Duodenal mucosa (tissue), 2 donors: Measurements from ENCODE around the gene SLC34A2.

ENCODE experiments used
- H3K27ac ChIP-seq: one replicate; pipeline ENCODE4 v1.7.0; 2013; ENCODE audit warnings: low read depth, low read length
- H3K27me3 ChIP-seq, 2 donors: one replicate each; pipeline ENCODE4 v1.7.0; 2013; ENCODE audit warnings: low read length in 2 of 2, control low read depth in 1 of 2; ENCODE audit not compliant: insufficient read depth in 2 of 2, control insufficient read depth in 1 of 2
- H3K36me3 ChIP-seq, 2 donors: one replicate each; pipeline ENCODE4 v1.7.0; 2013; ENCODE audit warnings: low read length in 2 of 2, control low read depth in 1 of 2; ENCODE audit not compliant: insufficient read depth in 2 of 2, control insufficient read depth in 1 of 2
- H3K4me1 ChIP-seq, 2 donors: one replicate each; pipeline ENCODE4 v1.7.0; 2013; ENCODE audit warnings: low read length in 2 of 2, control low read depth in 1 of 2; ENCODE audit not compliant: insufficient read depth in 2 of 2, control insufficient read depth in 1 of 2
- H3K4me3 ChIP-seq, 2 donors: one replicate each; pipeline ENCODE4 v1.7.0; 2013; ENCODE audit warnings: low read length in 2 of 2, low read depth in 1 of 2
- H3K9ac ChIP-seq, 2 donors: one replicate each; pipeline ENCODE4 v1.7.0; 2013; ENCODE audit warnings: low read length in 2 of 2, low read depth in 1 of 2
- H3K9me3 ChIP-seq, 2 donors: one replicate each; pipeline ENCODE4 v1.7.0; 2013; ENCODE audit warnings: low read length in 2 of 2, control low read depth in 1 of 2; ENCODE audit not compliant: control insufficient read depth in 1 of 2

SLC34A2 gene

DNA sequence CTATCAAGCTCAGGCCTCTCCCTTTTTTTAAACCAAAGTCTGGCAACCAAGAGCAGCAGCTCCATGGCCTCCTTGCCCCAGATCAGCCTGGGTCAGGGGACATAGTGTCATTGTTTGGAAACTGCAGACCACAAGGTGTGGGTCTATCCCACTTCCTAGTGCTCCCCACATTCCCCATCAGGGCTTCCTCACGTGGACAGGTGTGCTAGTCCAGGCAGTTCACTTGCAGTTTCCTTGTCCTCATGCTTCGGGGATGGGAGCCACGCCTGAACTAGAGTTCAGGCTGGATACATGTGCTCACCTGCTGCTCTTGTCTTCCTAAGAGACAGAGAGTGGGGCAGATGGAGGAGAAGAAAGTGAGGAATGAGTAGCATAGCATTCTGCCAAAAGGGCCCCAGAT is 21.5 kb downstream of the SLC34A2 start:
- no peak overlapping the region for H3K27ac ChIP-seq
- peaks cover 0 to 5% of the 10 kb centered on the region in 2 donors for H3K36me3 ChIP-seq
- peaks cover 0 to 14% of the 10 kb centered on the region in 2 donors for H3K4me1 ChIP-seq
- no peak overlapping the region for H3K9ac ChIP-seq
- no peaks in the 10 kb centered on the region for H3K27me3 ChIP-seq
- H3K4me3 ChIP-seq: no peak overlapping the region
- no peaks in the 10 kb centered on the region for H3K9me3 ChIP-seq

DNA sequence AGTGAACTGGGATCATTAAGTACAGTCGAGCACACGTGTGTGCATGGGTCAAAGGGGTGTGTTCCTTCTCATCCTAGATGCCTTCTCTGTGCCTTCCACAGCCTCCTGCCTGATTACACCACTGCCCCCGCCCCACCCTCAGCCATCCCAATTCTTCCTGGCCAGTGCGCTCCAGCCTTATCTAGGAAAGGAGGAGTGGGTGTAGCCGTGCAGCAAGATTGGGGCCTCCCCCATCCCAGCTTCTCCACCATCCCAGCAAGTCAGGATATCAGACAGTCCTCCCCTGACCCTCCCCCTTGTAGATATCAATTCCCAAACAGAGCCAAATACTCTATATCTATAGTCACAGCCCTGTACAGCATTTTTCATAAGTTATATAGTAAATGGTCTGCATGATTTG is 22.3 kb downstream of the SLC34A2 start:
- Histone ChIP-seq H3K9ac (no peak overlapping the region), H3K4me3 (no peak overlapping the region), H3K9me3 (no peaks in the 10 kb centered on the region), H3K36me3 (peaks cover 0 to 5% of the 10 kb centered on the region in 2 donors), H3K4me1 (peaks cover 0 to 14% of the 10 kb centered on the region in 2 donors), H3K27ac (no peak overlapping the region), H3K27me3 (no peaks in the 10 kb centered on the region)

DNA sequence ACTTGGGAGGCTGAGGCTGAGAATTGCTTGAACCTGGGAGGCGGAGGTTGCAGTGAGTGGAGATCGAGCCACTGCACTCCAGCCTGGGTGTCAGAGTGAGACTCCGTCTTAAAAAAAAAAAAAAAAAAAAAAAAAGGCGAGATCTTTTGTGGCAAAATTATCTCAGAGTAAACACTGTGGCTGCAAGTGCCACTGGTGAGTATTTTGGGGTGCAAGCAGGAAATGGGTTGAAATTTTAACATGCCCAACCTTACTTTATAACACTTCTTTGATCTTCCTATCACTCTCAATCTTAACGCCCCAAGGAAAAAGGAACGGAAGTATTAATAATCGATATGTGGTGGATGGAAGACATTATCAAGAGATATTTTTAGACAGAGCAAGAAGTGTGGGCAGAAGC is 32.1 kb downstream of the SLC34A2 start:
- no peaks in the 10 kb centered on the region for H3K27me3 ChIP-seq
- no peaks in the 10 kb centered on the region for H3K4me1 ChIP-seq
- H3K4me3 ChIP-seq: no peak overlapping the region
- peaks cover 8 to 9% of the 10 kb centered on the region in 2 donors for H3K9me3 ChIP-seq
- no peak overlapping the region for H3K27ac ChIP-seq
- H3K36me3 ChIP-seq: no peaks in the 10 kb centered on the region
- H3K9ac ChIP-seq: no peak overlapping the region

GRCh38 chr4:25694466-25694865 is 38.8 kb downstream of the SLC34A2 start:
- Histone ChIP-seq H3K9me3 (peaks cover 8 to 9% of the 10 kb centered on the region in 2 donors), H3K4me3 (no peak overlapping the region), H3K27ac (no peak overlapping the region), H3K27me3 (no peaks in the 10 kb centered on the region), H3K36me3 (no peaks in the 10 kb centered on the region), H3K9ac (no peak overlapping the region), H3K4me1 (peaks cover 5 to 10% of the 10 kb centered on the region in 2 donors)

DNA sequence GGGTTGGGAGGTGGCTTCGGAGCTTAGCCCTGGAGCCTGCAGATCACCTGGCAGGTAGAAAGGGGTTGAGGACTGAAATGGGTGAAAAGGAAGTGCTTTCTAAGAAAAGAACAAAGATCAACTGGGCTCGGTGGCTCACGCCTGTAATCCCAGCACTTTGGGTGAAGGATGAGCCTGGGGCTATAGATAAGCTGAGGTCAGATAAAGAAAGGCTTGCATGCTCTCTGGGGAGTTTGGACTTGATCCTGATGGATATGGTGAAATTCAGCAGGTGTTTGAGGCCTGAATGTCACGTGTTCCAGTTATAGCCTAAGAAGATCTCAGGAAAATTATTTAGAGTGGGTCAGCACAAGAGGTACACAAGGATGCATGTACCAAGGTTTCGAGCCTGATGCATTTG is 40.8 kb downstream of the SLC34A2 start:
- no peaks in the 10 kb centered on the region for H3K36me3 ChIP-seq
- H3K27ac ChIP-seq: no peak overlapping the region
- H3K4me1 ChIP-seq: peaks cover 9 to 10% of the 10 kb centered on the region in 2 donors
- no peak overlapping the region for H3K4me3 ChIP-seq
- no peak overlapping the region for H3K9ac ChIP-seq
- no peaks in the 10 kb centered on the region for H3K27me3 ChIP-seq
- H3K9me3 ChIP-seq: peaks cover 2 to 4% of the 10 kb centered on the region in 2 donors

- H3K4me1 ChIP-seq: peaks cover 9 to 10% of the 10 kb centered on the region in 2 donors
- no peaks in the 10 kb centered on the region for H3K36me3 ChIP-seq
- no peak overlapping the region for H3K9ac ChIP-seq
- H3K27ac ChIP-seq: no peak overlapping the region
- H3K9me3 ChIP-seq: no peaks in the 10 kb centered on the region
- H3K27me3 ChIP-seq: no peaks in the 10 kb centered on the region
- no peak overlapping the region for H3K4me3 ChIP-seq
These were observed 41.9 kb downstream of the SLC34A2 start for GRCh38 chr4:25697516-25697915.

- no peak overlapping the region for H3K4me3 ChIP-seq
- no peaks in the 10 kb centered on the region for H3K36me3 ChIP-seq
- H3K9me3 ChIP-seq: no peaks in the 10 kb centered on the region
- no peaks in the 10 kb centered on the region for H3K27me3 ChIP-seq
- H3K9ac ChIP-seq: no peak overlapping the region
- H3K4me1 ChIP-seq: peaks cover 16 to 20% of the 10 kb centered on the region in 2 donors
- H3K27ac ChIP-seq: no peak overlapping the region
These were observed 45.0 kb downstream of the SLC34A2 start for GRCh38 chr4:25700661-25701060.

DNA sequence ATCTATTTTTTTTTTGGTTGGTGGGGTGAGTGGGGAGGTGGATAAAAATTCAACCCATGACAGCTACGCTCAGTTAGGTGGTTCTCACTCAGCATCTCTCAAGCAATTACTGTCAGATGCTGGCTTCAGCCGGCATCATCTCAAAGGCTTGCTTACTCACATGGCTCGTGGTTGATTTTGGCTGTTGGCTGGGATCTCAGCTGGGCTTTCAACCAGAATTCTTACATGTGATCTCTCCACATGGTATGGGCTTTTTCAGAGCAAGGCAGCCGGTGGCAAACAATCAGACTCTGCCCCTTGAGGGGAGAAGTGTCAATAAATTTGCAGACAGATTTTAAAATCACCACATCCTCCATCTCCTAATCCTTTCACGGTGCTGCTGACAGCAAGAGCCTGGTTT is 47.2 kb downstream of the SLC34A2 start:
- no peak overlapping the region for H3K4me3 ChIP-seq
- H3K27ac ChIP-seq: no peak overlapping the region
- H3K27me3 ChIP-seq: no peaks in the 10 kb centered on the region
- H3K9me3 ChIP-seq: no peaks in the 10 kb centered on the region
- no peaks in the 10 kb centered on the region for H3K36me3 ChIP-seq
- H3K4me1 ChIP-seq: peaks cover 16 to 20% of the 10 kb centered on the region in 2 donors
- no peak overlapping the region for H3K9ac ChIP-seq

DNA sequence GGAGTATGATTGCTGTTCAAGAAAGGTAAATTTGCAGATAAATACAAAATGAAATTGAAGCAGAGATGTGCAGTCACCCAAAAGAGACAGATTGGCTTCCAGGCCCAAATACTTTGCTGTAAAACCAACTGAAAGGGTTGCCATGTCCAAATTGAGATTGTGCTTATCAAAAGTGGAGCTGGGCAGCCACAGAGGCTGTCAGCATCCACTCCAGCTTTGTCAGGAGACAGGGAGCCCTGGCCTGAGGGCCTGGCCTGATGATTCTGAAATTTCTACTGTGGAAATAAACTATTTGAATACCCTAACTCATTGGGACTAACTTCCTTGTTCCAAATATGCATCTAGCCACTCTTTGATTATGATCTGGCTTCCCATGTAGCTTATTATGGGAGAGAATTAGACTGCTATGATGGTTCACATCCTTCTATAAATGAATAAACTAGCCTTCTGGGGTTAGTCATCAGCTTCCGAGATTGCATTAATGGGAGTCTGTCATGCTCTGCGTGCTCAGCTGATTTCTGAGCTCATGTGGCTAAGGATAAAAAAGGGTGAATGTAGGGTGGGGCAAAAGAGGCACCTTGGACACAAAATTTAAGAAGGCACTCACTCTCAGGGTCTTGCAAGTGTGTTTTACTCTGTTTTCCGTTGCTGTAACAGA is 48.2 kb downstream of the SLC34A2 start:
- Histone ChIP-seq H3K27me3 (no peaks in the 10 kb centered on the region), H3K9me3 (no peaks in the 10 kb centered on the region), H3K27ac (no peak overlapping the region), H3K9ac (no peak overlapping the region), H3K36me3 (no peaks in the 10 kb centered on the region), H3K4me1 (peaks cover 16 to 20% of the 10 kb centered on the region in 2 donors), H3K4me3 (no peak overlapping the region)

GRCh38 chr4:25704516-25704915 is 48.9 kb downstream of the SLC34A2 start:
- Histone ChIP-seq H3K9me3 (no peaks in the 10 kb centered on the region), H3K9ac (no peak overlapping the region), H3K4me3 (no peak overlapping the region), H3K27me3 (no peaks in the 10 kb centered on the region), H3K36me3 (no peaks in the 10 kb centered on the region), H3K4me1 (peaks cover 16 to 20% of the 10 kb centered on the region in 2 donors), H3K27ac (no peak overlapping the region)
